ENCODE measurements around the gene ZNF618.

Gene ZNF618, protein sequence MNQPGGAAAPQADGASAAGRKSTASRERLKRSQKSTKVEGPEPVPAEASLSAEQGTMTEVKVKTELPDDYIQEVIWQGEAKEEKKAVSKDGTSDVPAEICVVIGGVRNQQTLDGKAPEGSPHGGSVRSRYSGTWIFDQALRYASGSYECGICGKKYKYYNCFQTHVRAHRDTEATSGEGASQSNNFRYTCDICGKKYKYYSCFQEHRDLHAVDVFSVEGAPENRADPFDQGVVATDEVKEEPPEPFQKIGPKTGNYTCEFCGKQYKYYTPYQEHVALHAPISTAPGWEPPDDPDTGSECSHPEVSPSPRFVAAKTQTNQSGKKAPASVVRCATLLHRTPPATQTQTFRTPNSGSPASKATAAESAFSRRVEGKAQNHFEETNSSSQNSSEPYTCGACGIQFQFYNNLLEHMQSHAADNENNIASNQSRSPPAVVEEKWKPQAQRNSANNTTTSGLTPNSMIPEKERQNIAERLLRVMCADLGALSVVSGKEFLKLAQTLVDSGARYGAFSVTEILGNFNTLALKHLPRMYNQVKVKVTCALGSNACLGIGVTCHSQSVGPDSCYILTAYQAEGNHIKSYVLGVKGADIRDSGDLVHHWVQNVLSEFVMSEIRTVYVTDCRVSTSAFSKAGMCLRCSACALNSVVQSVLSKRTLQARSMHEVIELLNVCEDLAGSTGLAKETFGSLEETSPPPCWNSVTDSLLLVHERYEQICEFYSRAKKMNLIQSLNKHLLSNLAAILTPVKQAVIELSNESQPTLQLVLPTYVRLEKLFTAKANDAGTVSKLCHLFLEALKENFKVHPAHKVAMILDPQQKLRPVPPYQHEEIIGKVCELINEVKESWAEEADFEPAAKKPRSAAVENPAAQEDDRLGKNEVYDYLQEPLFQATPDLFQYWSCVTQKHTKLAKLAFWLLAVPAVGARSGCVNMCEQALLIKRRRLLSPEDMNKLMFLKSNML

GRCh38 chr9:113876151-113876992 is at the start of gene ZNF618:
TSS of gene ZNF618 (plus strand) at chr9:113876309. CDS start at chr9:113876381, 72 bp downstream.
- peak; percentile 23 for DNase-seq (ENCODE audit: low spot score)

GRCh38 chr9:113828221-113828620 is 47.9 kb upstream of the ZNF618 start:
- no peak for DNase-seq (ENCODE audit: low spot score)

DNA sequence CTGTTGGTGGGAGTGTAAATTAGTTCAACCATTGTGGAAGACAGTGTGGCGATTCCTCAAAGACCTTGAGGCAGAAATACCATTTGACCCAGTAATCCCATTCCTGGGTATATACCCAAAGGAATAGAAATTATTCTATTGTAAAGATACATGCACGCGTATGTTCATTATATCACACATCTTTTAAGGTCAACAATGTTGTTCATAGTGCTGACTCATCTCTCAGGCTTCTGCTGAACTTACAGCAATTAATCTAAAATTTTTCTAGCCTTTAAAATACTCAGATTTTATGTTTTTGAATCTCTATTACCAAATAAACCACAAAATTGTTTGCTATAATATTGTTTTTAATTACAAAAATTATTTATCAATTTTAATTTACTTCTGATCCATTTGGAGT is 38.8 kb upstream of the ZNF618 start:
- DNase-seq (ENCODE audit: low spot score) = no peak

GRCh38 chr9:113842086-113842485 is 34.0 kb upstream of the ZNF618 start:
- no peak for DNase-seq (ENCODE audit: low spot score)

GRCh38 chr9:113844466-113844865 is 31.6 kb upstream of the ZNF618 start:
- peak; percentile 4 for DNase-seq (ENCODE audit: low spot score)

DNA sequence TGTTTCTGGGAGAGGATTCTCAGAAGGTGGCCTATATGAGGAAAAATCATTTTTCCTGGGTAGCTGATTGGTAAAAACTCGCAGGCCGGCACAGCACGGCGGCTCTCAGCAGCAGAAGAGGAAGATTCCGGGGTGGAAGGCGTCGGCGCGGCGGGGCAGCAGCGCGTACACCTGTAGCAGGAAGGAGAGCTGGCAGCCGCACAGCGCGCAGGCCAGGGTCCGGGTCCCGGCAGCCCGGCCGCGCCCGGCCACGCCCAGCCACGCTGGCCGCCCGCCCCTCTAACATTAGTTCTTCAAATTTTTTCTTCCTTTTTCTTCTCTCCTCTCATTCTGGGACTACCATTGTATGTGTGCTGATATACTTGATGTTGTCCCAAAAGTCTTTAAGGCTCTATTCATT is 24.8 kb upstream of the ZNF618 start:
- DNase-seq (ENCODE audit: low spot score) = no peak

- no peak for DNase-seq (ENCODE audit: low spot score)
These were observed 24.2 kb upstream of the ZNF618 start for GRCh38 chr9:113851873-113852272.

GRCh38 chr9:113853333-113853732 is 22.8 kb upstream of the ZNF618 start:
- no peak for DNase-seq (ENCODE audit: low spot score)

DNA sequence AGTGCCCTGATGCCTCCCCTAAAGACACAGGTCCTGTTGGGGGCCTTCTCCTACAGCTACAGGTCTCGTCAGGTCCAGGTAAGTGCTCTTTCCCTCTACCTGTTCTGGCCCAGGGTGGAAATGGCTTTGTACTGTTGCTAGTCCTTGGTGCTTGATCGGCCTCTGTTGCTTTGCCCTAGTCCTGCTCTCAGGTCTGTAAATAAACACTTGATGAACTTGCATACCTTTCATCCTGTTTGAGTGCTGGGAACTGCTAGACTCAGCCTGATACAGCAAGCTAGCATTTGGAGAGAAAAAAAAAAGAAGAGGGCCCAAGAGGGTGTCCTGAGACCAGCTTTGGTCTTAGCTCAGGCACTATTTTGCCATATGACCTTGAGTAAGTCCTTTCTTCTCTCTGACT is 21.8 kb upstream of the ZNF618 start:
- DNase-seq (ENCODE audit: low spot score) = no peak

DNA sequence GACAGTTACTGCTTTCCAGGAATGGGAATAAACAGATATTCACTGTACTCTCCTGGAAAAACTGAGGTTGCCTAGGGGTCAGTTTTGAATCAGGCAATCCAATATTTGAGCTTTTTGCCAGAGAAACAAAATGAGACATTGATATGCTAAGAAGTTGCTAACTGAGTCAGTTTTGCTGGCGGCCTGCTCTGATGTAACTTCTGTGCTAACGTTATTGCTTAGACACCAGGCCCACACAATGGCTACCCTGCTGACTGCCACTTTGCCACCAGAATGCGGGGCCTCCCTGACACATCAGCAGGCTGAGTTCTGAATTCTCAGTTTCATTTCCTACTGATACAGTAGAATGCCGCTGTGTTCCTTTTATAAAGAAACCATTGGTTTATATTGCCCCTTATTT is 18.2 kb upstream of the ZNF618 start:
- DNase-seq (ENCODE audit: low spot score) = peak; percentile 64

- DNase-seq (ENCODE audit: low spot score) = no peak
These were observed 17.8 kb upstream of the ZNF618 start for GRCh38 chr9:113858282-113858681.

DNA sequence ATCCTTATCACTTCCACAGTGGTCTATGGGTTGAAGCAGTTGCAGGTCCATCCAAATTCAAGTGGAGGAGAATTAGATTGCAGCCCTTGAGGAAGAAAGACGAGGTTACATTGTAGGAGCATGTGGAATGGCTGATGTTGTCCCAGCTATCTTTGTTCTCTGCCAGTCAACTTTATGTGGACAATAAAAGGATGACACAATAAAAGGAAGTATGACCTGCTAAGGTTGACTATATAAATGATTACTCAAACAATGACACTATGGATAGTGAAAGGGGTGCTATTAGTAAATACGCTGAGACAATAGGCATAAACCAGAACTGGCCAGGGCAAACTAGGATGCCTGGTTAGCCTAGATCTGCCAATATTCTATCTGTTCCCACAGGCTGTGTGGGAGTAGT is 12.8 kb upstream of the ZNF618 start:
- DNase-seq (ENCODE audit: low spot score) = no peak

DNA sequence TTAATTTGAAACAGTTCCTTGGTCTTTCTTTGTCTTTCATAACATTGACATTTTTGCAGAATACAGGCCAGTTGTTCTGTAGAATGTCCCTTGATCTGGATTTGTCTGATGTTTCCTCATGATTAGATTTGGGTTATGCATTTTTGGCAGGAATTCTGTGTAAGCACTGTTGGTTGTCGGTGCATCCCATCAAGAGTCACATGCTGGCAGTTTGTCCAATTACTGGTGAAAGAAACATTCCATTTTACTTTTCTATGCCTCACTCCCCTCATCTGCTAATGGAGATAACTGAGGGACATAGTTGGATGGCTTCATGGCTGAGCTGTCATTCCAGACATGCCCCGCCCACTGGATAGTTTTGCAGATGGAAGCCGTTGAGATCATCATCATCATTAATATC is 7.6 kb upstream of the ZNF618 start:
- no peak for DNase-seq (ENCODE audit: low spot score)

DNA sequence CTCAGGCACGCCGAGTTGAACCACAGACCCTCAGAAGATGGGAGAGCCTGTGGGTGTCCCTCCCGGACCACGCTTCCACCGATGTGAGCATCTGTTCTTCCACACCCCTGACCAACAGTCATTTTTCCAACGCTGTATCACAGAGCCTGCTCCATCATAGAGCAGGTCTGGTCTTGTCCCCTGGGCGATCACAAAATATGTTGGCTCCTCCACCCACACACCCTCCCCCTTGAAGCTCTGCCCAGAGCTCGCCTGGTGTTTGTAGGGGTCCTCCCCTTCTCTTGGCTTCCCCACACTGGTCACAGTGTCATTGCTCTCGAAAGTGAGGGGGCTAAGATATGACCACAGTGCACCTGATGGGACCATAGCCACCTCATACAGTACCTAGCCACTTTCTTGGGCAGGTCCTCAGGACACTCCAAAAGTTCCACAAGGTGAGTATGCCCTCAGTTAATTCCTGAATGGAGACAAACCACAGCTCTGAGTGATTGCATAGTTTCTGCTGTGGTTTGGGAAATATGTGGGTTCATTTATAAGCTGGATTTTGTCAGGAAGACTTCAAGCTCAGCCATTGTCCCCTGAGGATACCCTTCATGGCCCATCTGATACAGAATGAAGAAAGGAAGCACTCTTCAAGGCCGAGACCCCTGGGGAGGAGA is 3.5 kb upstream of the ZNF618 start:
- DNase-seq (ENCODE audit: low spot score) = no peak

DNA sequence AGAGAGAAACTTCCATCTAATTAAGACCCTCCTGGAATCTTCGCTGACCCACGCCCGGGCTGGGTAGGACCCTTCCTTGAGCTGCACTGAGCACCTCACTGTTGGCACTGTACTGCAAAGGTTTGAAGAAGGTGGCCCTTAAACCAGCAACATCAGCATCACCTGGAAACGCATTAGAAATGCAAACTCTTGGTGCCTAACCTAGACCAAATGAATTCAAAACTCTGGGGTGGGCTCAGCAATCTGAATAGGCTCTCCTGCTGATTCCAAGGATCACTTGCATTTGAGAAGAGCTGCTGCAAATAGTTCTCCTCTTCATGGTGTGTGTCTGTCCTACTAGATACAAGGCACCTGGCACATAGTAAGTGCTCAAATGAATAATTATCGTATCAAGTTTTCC is 2.7 kb upstream of the ZNF618 start:
- DNase-seq (ENCODE audit: low spot score) = no peak

- DNase-seq (ENCODE audit: low spot score) = no peak
These were observed 2.2 kb upstream of the ZNF618 start for GRCh38 chr9:113873926-113874325.

- no peak for DNase-seq (ENCODE audit: low spot score)
These were observed 504 bp upstream of the ZNF618 start for GRCh38 chr9:113875459-113876150.

DNA sequence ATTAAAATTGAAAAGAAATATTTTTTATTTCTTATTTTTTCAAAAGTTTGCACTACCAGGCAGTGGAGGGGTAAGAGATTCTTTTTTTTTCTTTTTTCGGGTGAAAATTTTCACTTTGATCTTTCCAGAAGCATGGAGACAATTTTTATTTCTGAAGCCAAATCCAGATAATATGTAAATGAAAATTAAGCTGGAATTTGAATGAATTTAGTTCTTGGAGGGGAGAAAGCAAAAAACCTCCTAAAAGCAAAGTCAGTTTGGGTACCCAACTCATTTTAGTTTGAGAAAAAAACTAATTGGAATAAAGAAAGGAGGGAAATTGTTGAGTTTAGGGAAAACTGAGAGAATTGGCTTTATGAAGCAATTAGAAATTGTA is 872 bp downstream of the ZNF618 start:
- no peak for DNase-seq (ENCODE audit: low spot score)

GRCh38 chr9:113879318-113879717 is 3.2 kb downstream of the ZNF618 start:
- no peak for DNase-seq (ENCODE audit: low spot score)

DNA sequence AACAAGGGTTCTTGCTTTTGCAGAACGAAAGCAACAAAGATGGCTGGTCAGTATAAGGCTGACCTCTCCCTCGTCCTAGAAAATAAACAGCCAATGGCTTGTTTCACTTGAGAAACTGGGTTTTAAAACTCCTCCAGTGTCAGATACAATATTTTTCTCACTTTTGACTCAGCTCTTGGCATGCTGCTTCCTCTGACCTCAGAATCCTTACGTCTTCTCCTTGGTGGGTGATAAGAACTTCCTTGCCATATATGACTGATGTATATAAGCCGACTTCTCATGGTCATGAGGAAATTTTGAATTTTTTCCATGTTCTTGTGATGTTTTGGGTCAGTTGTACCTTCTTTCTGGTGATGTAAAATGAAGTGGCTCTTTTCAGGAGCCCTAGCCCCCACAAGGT is 3.8 kb downstream of the ZNF618 start:
- no peak for DNase-seq (ENCODE audit: low spot score)

GRCh38 chr9:113882181-113882580 is 6.1 kb downstream of the ZNF618 start:
- no peak for DNase-seq (ENCODE audit: low spot score)

Data from Ammon's horn (tissue), 1 donor.